Gastrocnemius medialis (tissue), 4 donors: ENCODE measurements around the gene ADTRP.

ENCODE experiments used
- CTCF ChIP-seq, 5 experiments: fragments of 450-650 bp in 3 of 5; fragments of 200-600 bp in 2 of 5; sonication (generic) in 2 of 5; IDR thresholded peaks in 4 of 5; conservative IDR thresholded peaks in 1 of 5; 1 replicate in 4 of 5; 2 replicates in 1 of 5; pipeline ENCODE4 v1.5.1; 2016 to 2019; ENCODE audit warnings: antibody characterized with exemption in 5 of 5, mild to moderate bottlenecking in 3 of 5, moderate library complexity in 3 of 5
- POLR2A ChIP-seq, 2 donors: fragments of 450-650 bp; IDR thresholded peaks; one replicate each; pipeline ENCODE4 v1.6.1; 2017; ENCODE audit warnings: antibody characterized with exemption in 2 of 2, mild to moderate bottlenecking in 2 of 2, moderate library complexity in 2 of 2

GRCh38 chr6:11744101-11744500, 34.5 kb downstream of the ADTRP start:
- no peak for TF ChIP-seq CTCF (IDR thresholded peaks at IDR 0.05 in 4 of 5, conservative IDR thresholded peaks at IDR 0.05 in 1 of 5)
- TF ChIP-seq POLR2A (IDR thresholded peaks at IDR 0.05), result no peak
